HL-60/S4 treated with phorbol 12-myristate 13-acetate at 8.2 ng/mL for 4 days and 3 days (cell line): ENCODE measurements around the gene GRB2.
"Not testable (repeated sequence)": the region's sequence is repeated elsewhere in the genome, so short reads cannot be mapped to it uniquely, and the experiment has no call there.

ENCODE experiments used
- in situ Hi-C: fragments of 300-500 bp; cut with MboI; formaldehyde crosslinking; loops from 2 replicates; pipeline ENCODE4 v1.15.0; 2022; ENCODE audit warnings: low sequenced_read_pairs

GRB2 gene

DNA sequence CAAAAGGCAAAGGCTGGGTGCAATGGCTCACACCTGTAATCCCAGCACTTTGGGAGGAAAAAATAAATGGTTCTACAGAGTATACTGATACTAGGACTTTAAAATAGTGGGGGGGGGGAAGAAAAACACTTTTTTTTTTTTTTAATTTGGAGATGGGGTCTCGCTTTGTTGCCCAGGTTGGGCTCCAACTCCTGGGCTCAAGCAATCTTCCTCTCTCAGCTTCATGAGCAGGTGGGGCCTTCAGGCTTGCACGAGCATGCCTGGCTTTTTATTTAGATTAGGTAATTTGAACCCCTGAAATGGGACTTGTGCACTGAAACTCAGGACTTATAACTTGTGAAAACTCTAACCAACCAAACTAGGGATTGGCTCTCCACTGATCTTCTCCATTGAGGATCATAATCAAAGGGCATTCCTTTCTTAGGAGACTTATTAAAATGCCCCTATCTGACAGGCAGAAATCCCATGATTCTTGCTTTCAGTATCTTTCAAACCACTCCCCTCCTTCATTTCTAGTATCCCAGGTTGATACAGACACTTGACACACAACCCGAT lies 16.9 kb downstream of the GRB2 start:
- in situ Hi-C loops = no loop called here

DNA sequence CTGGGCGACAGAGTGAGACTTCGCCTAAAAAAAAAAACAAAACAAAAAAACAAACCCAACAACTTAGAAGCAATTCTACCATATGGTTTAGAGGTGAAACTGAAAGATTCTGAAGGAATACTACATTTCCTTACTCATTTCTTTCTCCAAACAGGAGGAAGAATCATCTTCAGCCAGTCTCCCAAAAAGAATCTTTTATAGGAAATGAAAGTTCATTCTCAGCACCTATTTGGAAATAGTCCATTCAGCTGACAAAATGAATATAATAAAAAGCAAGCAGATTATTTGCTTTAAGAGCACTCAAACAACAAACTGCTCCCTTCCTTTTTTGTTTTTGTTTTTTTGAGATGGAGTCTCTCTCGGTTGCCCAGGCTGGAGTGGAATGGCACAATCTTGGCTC lies 17.7 kb downstream of the GRB2 start:
- in situ Hi-C loops = no loop called here

DNA sequence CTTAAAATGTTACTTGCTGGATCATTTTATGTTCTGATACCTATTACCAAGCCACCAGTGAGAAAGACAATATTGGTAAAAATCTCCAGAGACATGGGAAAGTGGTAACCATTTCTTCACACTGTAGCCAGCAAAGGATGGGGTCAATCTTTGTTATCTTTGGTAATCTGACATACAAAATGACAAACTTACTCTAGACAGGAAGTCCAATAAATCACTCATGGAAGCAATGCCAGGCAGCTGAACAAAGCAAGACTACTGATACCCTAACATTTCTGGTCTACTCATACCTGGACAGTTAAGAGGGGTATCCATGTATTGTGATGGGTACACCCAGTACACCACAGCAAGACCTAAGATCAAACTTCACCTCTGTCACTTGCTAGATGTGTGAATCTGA lies 19.0 kb downstream of the GRB2 start:
- in situ Hi-C loops = no loop called here

DNA sequence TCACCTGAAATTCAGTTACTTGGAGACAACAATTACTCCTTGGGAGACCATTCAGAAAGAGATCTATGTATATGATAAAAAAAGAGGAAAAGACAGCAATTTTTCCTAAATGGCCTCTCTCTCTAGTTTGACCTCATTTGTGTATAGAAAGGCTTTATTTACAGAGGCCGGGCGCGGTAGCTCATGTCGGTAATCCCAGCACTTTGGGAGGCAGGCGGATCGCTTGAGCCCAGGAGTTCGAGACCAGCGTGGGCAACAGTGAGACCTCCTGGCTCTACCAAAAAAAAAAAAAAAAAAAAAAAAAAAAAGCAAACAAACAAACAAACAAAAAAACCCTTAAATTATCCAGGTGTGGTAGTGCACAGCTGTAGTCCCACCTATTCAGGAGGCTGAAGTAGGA lies 20.7 kb downstream of the GRB2 start:
- in situ Hi-C loops = no loop called here

DNA sequence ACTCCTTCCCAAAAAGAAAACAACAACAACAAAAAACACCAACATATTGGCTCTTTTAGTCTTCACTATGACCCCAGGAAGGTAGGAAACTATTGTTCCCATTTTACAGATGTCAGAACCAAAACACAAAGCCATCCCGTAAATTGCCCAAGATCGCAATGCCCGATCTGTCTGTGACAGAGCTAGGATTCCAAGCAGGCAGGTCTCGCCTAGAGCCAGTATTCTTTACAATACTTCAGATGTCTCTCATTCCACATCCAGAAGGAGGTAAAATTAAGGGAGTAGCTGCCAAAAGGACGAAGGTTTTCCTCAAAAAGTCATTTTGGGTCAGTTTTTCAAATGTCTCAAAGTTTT lies 21.7 kb downstream of the GRB2 start:
- in situ Hi-C loops = no loop called here

DNA sequence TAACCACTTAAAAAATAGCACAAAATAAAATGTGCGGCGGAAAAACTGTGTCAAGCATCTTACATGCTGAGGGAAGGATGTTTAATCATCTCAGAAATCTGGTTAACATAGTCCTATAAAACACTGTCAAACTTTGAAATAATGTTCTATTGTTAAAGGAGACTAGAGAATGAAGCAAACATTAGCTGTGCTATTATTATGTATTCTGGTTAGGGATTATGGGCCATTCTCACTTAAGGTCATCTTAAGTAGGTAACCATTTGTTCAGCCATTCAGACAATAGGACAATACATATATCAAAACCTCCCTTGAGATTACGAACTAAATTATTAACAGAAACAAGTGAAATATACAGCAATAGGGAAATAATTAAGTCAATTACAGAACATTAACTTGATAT lies 24.7 kb downstream of the GRB2 start:
- in situ Hi-C loops = no loop called here

DNA sequence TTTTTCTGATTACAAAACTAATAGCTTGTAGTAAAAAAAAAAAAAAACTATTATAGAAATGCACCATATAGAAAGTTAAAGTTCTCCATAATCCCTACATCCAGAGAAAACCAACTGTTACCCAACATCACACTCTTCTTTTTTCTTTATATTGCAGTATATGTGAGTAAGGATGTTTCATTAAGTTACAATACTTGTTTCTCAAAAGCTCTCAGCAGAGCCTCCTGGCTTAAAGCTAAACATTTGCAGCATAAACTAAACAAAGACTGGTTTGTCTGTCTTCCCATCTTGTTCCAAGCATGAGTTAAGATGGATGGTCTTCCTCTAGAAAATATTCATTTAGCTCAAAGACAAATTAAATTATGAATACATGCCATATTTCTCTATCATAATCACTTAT lies 25.2 kb downstream of the GRB2 start:
- in situ Hi-C loops = no loop called here

DNA sequence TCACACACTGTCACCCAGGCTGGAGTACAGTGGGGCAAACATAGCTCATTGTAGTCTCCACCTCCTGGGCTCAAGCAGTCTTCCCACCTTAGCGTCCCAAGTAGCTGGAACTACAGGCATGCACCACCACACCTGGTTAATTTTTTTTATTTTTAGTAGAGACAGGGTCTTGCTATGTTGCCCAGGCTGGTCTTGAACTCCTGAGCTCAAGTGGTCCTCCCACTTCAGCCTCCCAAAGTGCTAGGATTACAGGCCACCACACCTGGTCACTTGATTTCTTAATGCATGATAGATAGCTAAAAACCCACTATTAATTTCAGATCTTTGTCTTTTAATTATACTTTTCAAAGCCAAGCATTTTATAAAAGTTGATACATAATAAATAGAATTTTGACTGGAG lies 26.1 kb downstream of the GRB2 start:
- in situ Hi-C loops = not testable (repeated sequence)

DNA sequence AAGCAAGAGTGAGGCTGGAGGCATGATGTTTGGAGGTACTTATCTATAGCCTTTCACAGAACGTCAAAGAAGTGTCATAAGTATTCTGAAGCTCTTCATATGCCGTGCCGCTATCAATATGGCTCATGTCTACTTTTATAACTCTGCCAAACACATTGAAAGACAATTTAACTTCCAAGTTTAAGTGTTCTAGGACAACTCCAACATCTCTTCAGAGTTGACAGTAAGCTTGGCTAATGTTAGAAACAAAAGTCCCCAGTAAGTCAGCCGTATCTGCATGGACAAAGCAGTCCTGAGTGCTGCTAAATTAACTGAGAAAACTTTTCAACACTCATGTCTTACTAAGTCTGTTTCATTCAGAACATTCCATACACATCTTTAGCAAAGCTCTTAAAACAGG lies 32.2 kb downstream of the GRB2 start:
- in situ Hi-C loops = no loop called here

DNA sequence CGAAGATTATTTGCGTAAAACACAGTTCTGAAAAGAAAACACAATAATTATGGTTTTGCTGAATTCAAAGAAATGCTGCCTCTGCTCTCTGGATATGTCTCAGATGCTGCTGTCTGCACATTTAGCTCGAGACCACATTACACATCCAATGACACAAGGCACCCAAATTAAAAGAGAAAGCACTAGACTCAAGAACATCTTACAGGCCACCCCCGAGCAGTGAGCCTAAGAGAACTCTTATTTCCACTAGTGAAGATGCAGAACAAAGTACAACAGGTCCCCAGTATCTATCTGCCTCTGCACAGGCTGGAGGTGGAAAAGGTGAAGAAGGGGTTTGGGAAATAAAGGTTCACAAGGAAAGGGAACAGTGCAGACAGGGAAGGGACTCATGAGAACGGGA lies 33.5 kb downstream of the GRB2 start:
- in situ Hi-C loops = no loop called here

DNA sequence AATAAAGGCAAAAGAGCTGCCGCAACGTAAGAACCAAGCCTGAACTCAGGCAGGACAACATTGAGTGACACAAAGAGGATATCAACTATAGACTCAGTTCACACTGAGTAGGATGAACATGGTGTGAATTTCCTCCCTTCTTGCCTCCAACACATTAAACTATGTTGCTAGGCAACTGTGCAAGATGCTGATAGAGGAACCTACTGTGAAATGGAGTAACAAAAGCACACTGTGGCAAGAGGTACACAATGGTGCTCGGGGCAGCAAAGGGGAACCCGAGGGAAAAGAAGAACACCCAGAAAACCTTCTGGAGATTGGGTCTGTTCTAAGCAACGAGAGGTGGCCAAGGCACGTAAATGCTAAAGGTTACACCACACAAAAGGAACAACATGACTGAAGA lies 34.1 kb downstream of the GRB2 start:
- in situ Hi-C loops = no loop called here

DNA sequence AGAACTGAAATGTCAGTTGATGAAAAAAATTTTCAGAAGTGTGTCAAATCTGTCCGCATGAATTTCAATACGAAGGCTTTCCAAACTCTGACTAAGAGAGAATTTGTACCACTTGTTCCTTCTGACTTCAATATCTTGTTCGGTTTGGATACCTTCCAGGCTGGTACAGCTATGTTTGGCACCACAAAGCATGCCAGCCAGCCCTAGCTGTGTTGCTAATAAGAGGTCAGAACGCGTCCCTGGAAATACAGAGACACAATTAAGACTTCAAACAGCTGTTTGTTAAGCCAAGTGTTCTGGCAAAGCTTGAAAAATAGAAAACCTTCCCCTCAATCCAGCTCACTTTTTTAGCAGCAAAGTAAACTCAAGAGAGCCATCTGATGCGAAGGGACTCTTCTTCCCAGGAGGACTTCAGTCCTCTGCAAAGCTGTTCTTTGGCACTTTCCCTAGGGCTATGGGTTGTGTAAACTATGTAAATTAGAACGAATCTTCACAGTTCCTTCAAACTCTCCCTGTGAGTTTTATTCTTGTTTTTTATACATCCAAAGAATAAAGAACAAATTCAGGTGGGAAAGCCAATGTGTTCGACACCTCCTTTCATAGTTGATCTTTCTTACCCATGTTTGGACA lies 35.1 kb downstream of the GRB2 start:
- in situ Hi-C loops = no loop called here

DNA sequence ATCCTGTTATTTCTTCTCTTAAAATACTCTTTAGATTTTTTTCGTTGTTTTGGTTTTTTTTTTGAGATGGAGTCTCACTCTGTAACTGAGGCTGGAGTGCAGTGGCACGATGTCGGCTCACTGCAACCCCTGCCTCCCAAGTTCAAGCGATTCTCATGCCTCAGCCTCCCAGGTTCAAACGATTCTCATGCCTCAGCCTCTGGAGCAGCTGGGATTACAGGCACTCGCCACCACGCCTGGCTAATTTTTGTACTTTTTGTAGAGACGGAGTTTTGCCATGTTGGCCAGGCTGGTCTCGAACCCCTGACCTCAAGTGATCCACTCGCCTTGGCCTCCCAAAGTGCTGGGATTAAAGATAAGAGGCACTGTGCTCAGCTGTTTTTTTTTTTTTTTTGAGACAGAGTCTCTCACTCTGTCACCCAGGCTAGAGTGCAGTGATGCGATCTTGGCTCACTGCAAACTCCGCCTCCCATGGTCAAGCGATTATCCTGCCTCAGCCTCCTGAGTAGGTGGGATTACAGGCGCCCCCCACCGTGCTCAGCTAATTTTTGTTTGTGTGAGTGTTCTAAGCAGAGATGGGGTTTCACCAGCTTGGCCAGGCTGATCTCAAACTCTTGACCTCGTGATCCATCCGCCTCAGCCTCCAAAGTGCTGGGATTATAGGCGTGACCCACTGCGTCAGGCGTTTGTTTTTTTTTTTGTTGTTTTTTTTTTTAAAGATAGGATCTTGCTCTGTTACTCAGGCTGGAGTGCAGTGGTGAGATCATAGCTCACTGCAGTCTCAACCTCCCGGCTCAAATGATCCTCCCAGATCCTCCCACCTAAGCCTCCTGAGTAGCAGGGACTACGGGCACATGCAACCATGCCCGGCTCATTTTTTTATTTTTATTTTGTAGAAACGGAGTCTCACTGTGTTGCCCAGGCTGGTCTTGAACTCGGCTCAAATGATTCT lies 37.4 kb downstream of the GRB2 start:
- in situ Hi-C loops = not testable (repeated sequence)

DNA sequence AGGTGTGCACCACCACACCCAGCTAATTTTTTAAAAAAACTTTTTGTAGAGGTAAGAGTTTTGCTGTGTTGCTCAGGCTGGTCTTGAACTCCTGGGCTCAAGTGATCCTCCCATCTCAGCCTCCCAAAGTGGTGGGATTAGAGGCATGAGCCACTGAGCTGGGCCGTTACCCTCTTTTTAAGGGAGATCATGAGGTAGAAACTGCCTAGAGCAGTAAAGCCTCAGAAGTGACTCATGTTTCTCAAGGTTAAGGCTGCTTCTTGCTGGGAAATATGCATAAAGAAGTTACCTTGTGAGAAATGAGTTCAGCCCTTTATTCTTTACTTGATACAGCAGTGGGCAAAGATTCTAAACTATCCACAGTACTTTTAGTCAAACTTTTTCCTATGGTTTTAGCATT lies 38.2 kb downstream of the GRB2 start:
- in situ Hi-C loops = no loop called here

DNA sequence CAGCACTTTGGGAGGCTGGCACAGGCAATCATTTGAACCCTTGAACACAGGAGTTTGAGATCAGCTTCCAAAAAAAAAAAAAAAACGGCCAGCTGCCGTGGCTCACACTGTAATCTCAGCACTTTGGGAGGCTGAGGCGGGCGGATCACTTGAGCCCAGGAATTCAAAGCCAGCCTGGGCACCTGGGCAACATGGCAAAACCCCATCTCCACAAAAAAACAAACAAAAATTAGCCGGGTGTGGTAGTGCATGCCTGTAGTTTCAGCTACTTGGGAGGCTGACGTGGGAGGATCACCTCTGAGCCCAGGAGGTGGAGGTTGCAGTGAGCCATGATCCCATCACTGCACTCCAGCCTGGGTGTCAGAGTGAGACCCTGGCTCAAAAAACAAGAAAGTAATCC lies 39.0 kb downstream of the GRB2 start:
- in situ Hi-C loops = no loop called here

DNA sequence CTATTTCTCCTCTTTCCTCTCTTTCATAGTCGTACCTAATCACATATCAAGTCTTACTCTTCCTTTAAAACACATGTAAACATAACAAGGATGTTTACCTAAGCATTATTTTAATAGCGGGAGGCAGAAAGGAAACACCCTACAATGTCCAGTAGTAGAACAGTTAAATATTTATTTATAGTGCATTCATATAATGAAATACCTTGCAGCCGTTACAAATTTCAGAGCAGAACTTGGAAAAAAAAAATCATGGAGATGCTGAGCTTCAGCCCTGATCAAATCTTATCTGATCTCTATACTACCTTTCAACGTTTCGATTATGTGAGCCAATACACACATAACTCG lies 39.6 kb downstream of the GRB2 start:
- in situ Hi-C loops = no loop called here

DNA sequence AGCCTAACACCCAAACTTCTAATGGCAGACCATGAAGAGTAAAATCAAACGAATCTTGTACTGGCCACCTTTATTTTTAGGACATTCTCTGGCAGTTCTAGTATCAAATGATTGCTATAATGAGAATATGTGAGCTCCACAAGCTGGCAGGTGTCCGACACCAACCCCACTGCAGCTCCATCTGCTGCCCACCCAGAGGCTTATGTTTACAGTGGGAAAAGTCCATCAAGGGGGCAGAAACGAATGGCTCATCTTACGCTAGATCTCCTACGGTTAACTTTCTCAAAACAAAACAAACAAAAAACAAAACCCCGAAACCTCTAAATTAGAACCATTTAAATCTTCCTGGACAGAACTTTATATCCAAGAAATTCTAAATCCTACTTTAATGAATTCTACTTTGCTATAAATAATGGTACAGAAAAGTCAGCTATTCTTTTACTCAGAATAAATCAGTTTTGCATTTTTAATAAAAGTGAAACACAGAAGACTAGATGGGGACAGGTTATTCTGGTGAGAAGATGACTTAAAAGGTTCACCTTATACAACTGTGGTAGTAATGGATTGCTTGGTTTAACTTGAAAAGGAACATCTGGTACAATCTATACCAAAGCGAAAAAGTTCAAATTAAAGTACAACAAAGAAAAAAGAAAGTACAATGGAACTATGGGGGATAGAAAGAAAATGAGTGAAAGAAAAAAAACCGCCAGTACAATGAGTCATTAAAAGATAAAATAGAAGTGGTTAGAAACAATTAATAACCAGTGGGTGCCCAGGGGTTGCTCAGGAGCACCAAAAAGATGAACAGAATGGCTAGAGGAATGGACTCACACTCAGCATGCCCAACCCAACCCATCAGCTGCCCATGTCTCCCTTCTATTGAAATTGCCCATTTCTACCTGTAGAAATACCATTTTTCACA lies 40.2 kb downstream of the GRB2 start:
- in situ Hi-C loops = no loop called here

DNA sequence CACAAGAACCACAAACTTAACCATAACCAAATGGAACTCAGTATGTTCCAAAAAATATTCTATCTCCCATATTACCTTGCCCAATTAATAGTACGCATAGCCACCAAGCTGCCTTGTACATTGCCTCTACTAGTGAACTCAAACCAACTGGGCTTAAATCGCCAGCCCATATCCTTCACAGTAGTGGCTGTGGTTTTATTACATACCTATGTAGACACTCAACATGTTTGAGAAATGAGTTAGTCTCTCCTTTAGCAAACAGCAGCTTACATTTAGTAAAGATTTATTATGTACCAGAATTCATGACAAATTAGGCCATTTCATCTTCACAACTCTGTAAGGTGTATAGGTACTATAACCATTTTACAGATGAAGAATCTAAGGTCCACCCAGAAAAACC lies 41.4 kb downstream of the GRB2 start:
- in situ Hi-C loops = no loop called here

DNA sequence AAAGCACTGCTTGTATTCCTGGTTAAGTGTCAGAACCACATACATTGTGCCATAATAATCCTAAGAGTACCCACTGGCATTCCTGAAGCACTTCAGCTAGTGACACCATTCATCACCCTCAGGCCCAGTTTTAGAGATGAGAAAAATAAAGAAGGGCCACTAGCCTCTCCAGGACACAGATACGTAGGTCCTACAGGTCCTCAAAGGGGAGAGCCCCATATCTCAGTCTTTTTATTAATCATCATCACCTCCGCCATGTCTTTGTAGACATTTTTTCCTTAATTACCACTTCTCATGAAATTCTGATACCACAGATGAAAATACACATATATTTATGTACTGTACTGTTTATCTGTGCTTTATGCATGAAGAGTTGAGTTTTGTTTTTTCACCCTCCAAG lies 43.5 kb downstream of the GRB2 start:
- in situ Hi-C loops = no loop called here

DNA sequence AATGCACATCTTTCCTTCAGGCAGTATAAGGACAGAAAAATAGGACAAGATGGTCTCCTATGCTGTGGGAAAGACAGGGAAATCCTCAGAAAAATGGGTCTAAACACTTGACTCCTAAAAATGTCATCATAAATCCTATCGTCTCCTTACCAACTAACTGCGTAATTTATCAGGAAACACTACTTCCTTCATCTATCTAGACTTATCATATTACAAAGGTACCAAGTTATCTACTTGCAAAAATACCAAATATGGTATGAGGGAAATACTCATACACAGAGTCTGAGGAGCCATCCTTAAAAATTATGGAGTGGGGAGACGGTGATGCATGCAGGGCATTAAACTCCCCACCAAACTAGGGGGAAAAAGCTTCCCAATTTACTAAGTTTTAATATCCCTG lies 44.1 kb downstream of the GRB2 start:
- in situ Hi-C loops = no loop called here

DNA sequence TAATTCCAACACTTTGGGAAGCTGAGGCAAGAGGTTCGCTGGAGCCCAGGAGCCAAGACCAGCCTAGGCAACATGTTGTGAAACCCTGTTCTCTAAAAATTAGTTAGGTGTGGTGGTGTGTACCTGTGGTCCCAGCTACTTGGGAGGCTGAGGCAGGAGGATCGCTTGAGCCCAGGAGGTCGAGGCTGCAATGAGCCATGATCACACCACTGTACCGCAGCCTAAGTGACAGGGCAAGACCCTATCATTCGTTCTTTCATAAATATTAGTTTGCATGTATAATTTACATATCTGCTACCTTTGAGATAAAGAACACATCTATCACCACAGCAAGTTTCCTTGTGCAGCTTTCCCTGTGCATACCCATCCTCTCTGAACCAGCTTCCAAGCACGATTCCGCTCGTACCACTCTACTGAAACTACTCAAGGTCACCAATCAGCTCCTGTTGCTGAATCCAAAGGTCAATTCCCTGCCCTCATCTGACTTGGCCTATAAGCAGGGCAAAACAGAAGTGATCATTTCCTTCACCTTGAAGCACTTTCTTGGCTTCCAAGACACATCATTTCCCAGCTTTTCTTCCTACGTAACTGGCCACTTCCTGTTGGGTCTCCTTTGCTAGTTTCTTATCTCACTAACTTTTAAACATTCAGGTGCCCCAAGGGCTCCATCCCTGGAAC lies 49.1 kb downstream of the GRB2 start:
- in situ Hi-C loops = no loop called here
